Gastrocnemius medialis (tissue), 4 donors: ENCODE measurements around the gene TMEM131L. TPM values are rescaled to one million over a fixed set of nuclear protein-coding genes. Genes with fewer than 3 reads are reported as not detected.
"Not testable (repeated sequence)": the region's sequence is repeated elsewhere in the genome, so short reads cannot be mapped to it uniquely, and the experiment has no call there.

Experiments used
- ATAC-seq, 2 donors: fragments of 150-250 bp; one replicate each; pipeline ENCODE4 v1.9.1; 2016
- DNase-seq, 2 donors: peaks; one replicate each; pipeline ENCODE4 v3.0.0-alpha.2; 2019
- H3K27ac ChIP-seq, 4 donors: fragments of 200-600 bp; sonication (generic); 1 replicate in 1 of 4; 2 replicates in 3 of 4; pipeline ENCODE4 v1.5.1; 2016 to 2018; ENCODE audit warnings: mild to moderate bottlenecking in 2 of 4, moderate library complexity in 1 of 4
- H3K27me3 ChIP-seq, 3 donors: fragments of 200-600 bp; sonication (generic) in 2 of 3; 1 replicate in 1 of 3; 2 replicates in 2 of 3; pipeline versions ENCODE4 v1.5.1 to v1.6.0; 2016 to 2019; ENCODE audit warnings: mild to moderate bottlenecking in 1 of 3, moderate library complexity in 1 of 3
- H3K36me3 ChIP-seq, 2 donors: fragments of 200-600 bp; sonication (generic) in 1 of 2; one replicate each; pipeline ENCODE4 v1.5.1; 2017 to 2018
- H3K4me1 ChIP-seq, 2 donors: fragments of 200-600 bp; sonication (generic) in 1 of 2; one replicate each; pipeline ENCODE4 v1.5.1; 2016 to 2017; ENCODE audit warnings: mild to moderate bottlenecking in 2 of 2
- H3K4me3 ChIP-seq, 4 donors: fragments of 200-600 bp; sonication (generic) in 3 of 4; 1 replicate in 1 of 4; 2 replicates in 3 of 4; pipeline ENCODE4 v1.5.1; 2016 to 2019; ENCODE audit warnings: mild to moderate bottlenecking in 2 of 4
- H3K9me3 ChIP-seq, 3 donors: fragments of 200-600 bp; sonication (generic) in 2 of 3; 1 replicate in 1 of 3; 2 replicates in 2 of 3; pipeline ENCODE4 v1.5.1; 2016 to 2019
- CTCF ChIP-seq, 5 experiments: fragments of 450-650 bp in 3 of 5; fragments of 200-600 bp in 2 of 5; sonication (generic) in 2 of 5; IDR thresholded peaks in 4 of 5; conservative IDR thresholded peaks in 1 of 5; 1 replicate in 4 of 5; 2 replicates in 1 of 5; pipeline ENCODE4 v1.5.1; 2016 to 2019; ENCODE audit warnings: antibody characterized with exemption in 5 of 5, mild to moderate bottlenecking in 3 of 5, moderate library complexity in 3 of 5
- POLR2A ChIP-seq, 2 donors: fragments of 450-650 bp; IDR thresholded peaks; one replicate each; pipeline ENCODE4 v1.6.1; 2017; ENCODE audit warnings: antibody characterized with exemption in 2 of 2, mild to moderate bottlenecking in 2 of 2, moderate library complexity in 2 of 2
- in situ Hi-C, 4 donors: fragments of 200-750 bp; cut with MboI; loops; one replicate each; pipeline versions ENCODE4 v1.15.0 to v1.8.0; 2017; ENCODE audit warnings: low sequenced_read_pairs in 4 of 4
- intact Hi-C: fragments of 100-400 bp; cut with DNase I; formaldehyde crosslinking; loops from one replicate; pipeline ENCODE4 v1.15.1; 2023; ENCODE audit warnings: low total_unique reads
- total RNA-seq, 4 donors: library from RNA; depleted of rRNA; stranded (reverse); fragments of >200 nt; gene quantifications; one replicate each; pipeline versions ENCODE4 v1.1.0 to v1.2.3, GENCODE V29; 2016

TMEM131L gene
- total RNA-seq, result 10 to 100 TPM in 1 of 4 donors, 1 to 10 TPM in 3; 4.6 to 21.4 (median 9.5) TPM

- no peaks in the 10 kb centered on the region for H3K27me3 ChIP-seq
- peak within 1 kb of the TSS; percentile 72 to 95 (median 86) for H3K4me3 ChIP-seq
- intact Hi-C loops, result loop anchor here (2.0 to 10.0 kb wide), 3 partner anchors 62 to 242 kb away; no protein-coding TSS in a partner anchor
- ATAC-seq (peak; percentile 52 to 59), DNase-seq (peak; percentile 61 to 72)
- H3K27ac ChIP-seq, result peak within 1 kb of the TSS; percentile 88 to 98 (median 92)
- H3K9me3 ChIP-seq, result no peaks in the 10 kb centered on the region
- in situ Hi-C loops, result loop anchor here in 1 of 4 donors (10.0 kb wide), 1 partner anchor 108 kb away; no protein-coding TSS in a partner anchor
- H3K4me1 ChIP-seq, result peaks cover 56 to 59% of the 10 kb centered on the region in 2 donors
- no peaks in the 10 kb centered on the region for H3K36me3 ChIP-seq
- TF ChIP-seq CTCF (IDR thresholded peaks at IDR 0.05 in 4 of 5, conservative IDR thresholded peaks at IDR 0.05 in 1 of 5), result peak in 1 of 5 experiments; percentile 4
- TF ChIP-seq POLR2A (IDR thresholded peaks at IDR 0.05), result peak; percentile 81 to 93
Measured at GRCh38 chr4:153466081-153466948, at the start of gene TMEM131L. TMEM131L (plus strand) TSS chr4:153466360; CDS start chr4:153466398, 38 bp downstream.

GRCh38 chr4:153416456-153416855 is 49.7 kb upstream of the TMEM131L start:
- H3K36me3 ChIP-seq, H3K27me3 ChIP-seq, in situ Hi-C loops, intact Hi-C loops, H3K27ac ChIP-seq, DNase-seq, H3K4me1 ChIP-seq, H3K9me3 ChIP-seq, ATAC-seq, H3K4me3 ChIP-seq: not testable (repeated sequence)

GRCh38 chr4:153418121-153418520 is 48.0 kb upstream of the TMEM131L start:
- intact Hi-C loops, result no loop called here
- no peaks in the 10 kb centered on the region for H3K9me3 ChIP-seq
- H3K27me3 ChIP-seq, result no peaks in the 10 kb centered on the region
- no peak for TF ChIP-seq CTCF (IDR thresholded peaks at IDR 0.05 in 4 of 5, conservative IDR thresholded peaks at IDR 0.05 in 1 of 5)
- no peak for TF ChIP-seq POLR2A (IDR thresholded peaks at IDR 0.05)
- in situ Hi-C loops, result no loop called here
- H3K36me3 ChIP-seq, result no peaks in the 10 kb centered on the region
- no peak for DNase-seq
- no peak overlapping the region for H3K4me3 ChIP-seq
- H3K4me1 ChIP-seq, result no peaks in the 10 kb centered on the region
- no peak for ATAC-seq
- no peak overlapping the region for H3K27ac ChIP-seq

- no peaks in the 10 kb centered on the region for H3K4me1 ChIP-seq
- H3K27ac ChIP-seq, result no peak overlapping the region
- DNase-seq (no peak), ATAC-seq (no peak)
- intact Hi-C loops (no loop called here), in situ Hi-C loops (no loop called here)
- TF ChIP-seq CTCF (IDR thresholded peaks at IDR 0.05 in 4 of 5, conservative IDR thresholded peaks at IDR 0.05 in 1 of 5), result no peak
- no peak for TF ChIP-seq POLR2A (IDR thresholded peaks at IDR 0.05)
- H3K36me3 ChIP-seq, result no peaks in the 10 kb centered on the region
- H3K27me3 ChIP-seq, result no peaks in the 10 kb centered on the region
- H3K9me3 ChIP-seq, result no peaks in the 10 kb centered on the region
- H3K4me3 ChIP-seq, result no peak overlapping the region
Measured at GRCh38 chr4:153418558-153418957, 47.6 kb upstream of the TMEM131L start.

GRCh38 chr4:153419029-153419428 is 47.1 kb upstream of the TMEM131L start:
- TF ChIP-seq CTCF (IDR thresholded peaks at IDR 0.05 in 4 of 5, conservative IDR thresholded peaks at IDR 0.05 in 1 of 5) (no peak), POLR2A (IDR thresholded peaks at IDR 0.05) (no peak)
- no peak for DNase-seq
- Histone ChIP-seq H3K9me3 (no peaks in the 10 kb centered on the region), H3K27ac (no peak overlapping the region), H3K4me1 (no peaks in the 10 kb centered on the region), H3K36me3 (no peaks in the 10 kb centered on the region), H3K27me3 (no peaks in the 10 kb centered on the region), H3K4me3 (no peak overlapping the region)
- intact Hi-C loops (no loop called here), in situ Hi-C loops (no loop called here)
- no peak for ATAC-seq
